D721Med (cell line): ENCODE results near the gene MCF2L2.

ENCODE experiments used
- DNase-seq: peaks from one replicate; pipeline ENCODE4 v3.0.0; 2011; ENCODE audit warnings: low spot score; ENCODE audit not compliant: insufficient read length
- FAIRE-seq: peaks from 2 replicates; lab custom pipeline; 2011; peaks lifted over from hg19 to GRCh38; lab: Jason Lieb, UNC
- CTCF ChIP-seq: IDR thresholded peaks from 2 replicates; pipeline ENCODE4 v1.5.1; 2012; ENCODE audit warnings: mild to moderate bottlenecking, control low read depth; ENCODE audit not compliant: insufficient read depth; ENCODE audit errors: missing control alignments

Gene MCF2L2

GRCh38 chr3:183265157-183265642 lies 163.2 kb downstream of the MCF2L2 start:
- no peak for FAIRE-seq
- no peak for TF ChIP-seq CTCF
- no peak for DNase-seq

GRCh38 chr3:183264268-183264667 lies 164.2 kb downstream of the MCF2L2 start:
- no peak for FAIRE-seq
- no peak for DNase-seq
- TF ChIP-seq CTCF, result no peak

- no peak for TF ChIP-seq CTCF
- no peak for FAIRE-seq
- DNase-seq, result no peak
Observed at GRCh38 chr3:183262875-183263378, 165.5 kb downstream of the MCF2L2 start.

GRCh38 chr3:183261151-183261724 lies 167.2 kb downstream of the MCF2L2 start:
- no peak for DNase-seq
- no peak for FAIRE-seq
- no peak for TF ChIP-seq CTCF

GRCh38 chr3:183260167-183260904 lies 168.1 kb downstream of the MCF2L2 start:
- FAIRE-seq (no peak), DNase-seq (no peak)

DNA sequence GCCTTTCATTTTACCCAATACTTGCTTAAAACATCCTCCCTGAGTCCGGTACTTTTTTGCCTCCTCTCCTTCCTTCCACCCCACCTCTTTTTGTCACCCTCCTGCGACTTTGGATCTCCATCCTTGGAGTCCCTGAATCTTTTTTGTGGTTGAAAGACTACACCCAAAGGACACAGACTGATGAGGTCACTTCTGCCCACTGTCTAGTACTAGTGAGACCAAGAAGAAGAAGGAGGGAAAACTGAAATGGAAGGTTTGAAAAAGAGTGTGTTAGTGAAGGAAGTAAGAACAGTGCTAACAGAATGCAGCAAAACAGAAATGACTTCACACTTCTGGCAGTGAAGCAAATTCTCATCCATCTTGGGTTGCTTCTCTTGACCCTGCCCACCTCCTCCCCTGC lies 168.8 kb downstream of the MCF2L2 start:
- no peak for FAIRE-seq
- no peak for DNase-seq
- TF ChIP-seq CTCF, result no peak

More at GRCh38 chr3:183260167-183260904, 168.1 kb downstream of the MCF2L2 start:
- no peak for TF ChIP-seq CTCF

DNA sequence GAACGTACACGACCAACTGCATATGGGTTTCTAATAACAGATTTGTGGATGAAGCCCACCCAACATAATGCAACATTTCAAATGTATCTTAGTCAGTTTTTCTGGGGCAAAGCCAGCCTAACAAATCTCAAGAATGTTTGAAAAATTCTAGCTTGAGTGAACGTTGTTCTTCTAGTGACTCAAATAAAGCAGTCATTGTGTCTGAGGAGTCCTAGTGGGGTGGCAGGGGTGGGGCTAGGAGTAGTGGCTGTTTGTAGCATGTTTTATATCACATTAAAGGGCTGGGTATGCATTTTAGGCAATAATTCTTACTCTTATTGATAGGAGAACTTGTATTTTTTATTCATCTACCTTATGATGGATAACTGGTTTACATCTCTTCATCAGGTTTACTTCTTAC lies 169.3 kb downstream of the MCF2L2 start:
- FAIRE-seq (no peak), DNase-seq (no peak)

More for the DNA sequence above, 169.3 kb downstream of the MCF2L2 start:
- no peak for TF ChIP-seq CTCF
